Embryonic facial prominence (tissue), 1 donor: Measurements from ENCODE around the gene PARN.
"Not testable (repeated sequence)": the region's sequence is repeated elsewhere in the genome, so short reads cannot be mapped to it uniquely, and the experiment has no call there.

Experiments
- DNase-seq: peaks from one replicate; pipeline ENCODE4 v3.0.0-alpha.2; 2016; ENCODE audit errors: extremely low spot score

Gene PARN

DNA sequence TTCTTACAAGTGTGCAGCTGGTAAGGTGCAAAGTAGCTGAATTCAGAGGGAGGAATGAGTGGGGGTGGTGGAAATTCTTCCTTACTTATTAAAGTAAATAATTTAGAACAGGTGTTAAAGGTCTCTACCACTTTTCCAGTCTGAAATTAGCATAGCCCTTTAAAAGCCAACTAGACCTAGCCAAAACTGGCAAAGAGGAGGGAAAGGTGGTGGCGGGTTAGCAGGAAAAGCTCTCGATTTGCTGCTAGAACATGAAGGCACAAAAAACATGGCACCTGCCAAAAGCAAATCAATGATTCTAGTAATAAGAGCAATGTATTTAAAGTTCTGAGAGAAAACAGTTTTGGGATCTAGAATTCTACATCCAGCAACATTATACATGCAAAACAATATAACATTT, 157.7 kb downstream of the PARN start:
- no peak for DNase-seq

DNA sequence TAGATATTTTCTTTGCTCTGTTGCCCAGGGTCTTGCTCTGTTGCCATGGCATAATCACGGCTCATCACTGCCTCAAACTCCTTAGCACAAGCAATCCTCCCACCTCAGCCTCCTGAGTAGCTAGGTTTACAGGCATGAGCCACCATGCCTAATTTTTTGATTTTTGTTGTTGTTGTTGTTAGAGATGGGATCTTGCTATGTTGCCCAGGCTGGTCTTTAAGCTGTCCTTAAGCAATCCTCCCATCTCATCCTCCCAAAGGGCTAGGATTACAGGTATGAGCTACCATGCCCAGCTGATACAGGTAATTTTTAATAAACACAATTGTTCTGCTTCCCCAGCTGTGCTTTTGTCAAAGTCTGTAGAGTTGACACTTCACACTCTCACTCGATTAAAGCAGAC, 159.3 kb downstream of the PARN start:
- DNase-seq, result no peak

DNA sequence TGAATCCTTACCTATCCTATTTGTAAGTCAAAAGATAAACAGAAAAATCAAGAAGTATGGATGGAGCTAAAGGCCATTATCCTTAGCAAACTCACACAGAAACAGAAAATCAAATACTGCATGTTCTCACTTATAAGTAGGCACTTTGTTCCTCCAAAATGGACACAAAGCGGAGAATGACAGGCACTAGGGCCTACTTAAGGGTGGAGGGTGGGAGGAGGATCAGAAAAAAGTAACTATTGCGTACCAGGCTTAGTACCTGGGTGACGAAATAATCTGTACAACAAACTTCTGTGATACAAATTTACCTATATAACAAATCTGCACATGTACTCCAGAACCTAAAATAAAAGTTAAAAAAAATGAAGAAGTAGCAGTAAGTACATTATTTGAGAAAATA, 164.3 kb downstream of the PARN start:
- no peak for DNase-seq

DNA sequence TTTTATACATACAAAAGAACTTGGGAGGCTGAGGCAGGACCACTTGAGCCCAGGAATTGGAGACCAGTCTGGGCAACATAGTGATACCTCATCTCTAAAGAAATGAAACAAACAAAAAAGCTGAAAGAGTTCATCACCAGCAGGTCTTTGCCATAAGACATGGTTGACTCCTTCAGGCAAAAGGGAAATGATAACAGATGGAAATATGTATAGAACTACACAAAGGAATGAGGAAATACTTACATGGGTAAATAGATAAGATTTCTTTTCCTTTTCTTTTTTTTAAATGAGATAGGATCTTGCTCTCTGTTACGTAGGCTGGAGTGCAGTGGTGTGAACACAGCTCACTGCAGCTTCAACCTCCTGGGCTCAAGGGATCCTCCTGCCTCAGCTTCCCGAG, 165.3 kb downstream of the PARN start:
- DNase-seq, result no peak

DNA sequence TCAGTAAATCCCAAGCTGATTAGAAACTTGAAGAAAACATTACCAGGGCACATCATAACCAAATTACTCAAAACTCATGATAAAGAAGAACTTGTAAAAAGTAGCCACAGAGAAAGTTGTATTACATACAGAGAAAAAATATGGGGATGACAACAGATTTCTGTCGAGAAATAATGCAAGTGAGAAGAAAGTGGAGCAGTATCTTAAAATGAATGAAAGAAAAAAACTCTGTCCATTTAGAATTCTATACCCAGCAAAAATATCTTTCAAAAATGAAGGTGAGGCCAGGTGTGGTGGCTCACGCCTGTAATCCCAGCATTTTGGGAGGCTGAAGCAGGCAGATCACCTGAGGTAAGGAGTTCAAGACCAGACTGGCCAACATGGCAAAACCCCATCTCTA, 165.9 kb downstream of the PARN start:
- no peak for DNase-seq

DNA sequence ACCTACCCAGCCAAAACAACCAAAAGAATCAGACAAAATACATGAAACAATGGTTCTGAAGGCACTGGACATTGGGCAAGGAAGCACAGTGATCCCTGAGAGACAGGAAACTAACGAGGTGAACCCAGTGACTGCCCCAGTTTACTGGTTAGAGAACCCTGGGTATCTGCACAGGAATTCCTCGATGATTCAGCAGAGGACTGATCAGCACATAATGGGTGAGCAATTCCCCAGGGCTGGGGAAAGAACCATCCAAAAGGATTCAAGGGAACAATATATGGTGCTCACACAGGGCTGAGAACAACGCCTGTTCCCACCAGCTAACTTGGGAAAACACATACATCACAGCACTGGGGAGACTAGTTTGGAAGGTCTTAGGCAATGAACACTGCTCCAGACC, 167.2 kb downstream of the PARN start:
- no peak for DNase-seq

DNA sequence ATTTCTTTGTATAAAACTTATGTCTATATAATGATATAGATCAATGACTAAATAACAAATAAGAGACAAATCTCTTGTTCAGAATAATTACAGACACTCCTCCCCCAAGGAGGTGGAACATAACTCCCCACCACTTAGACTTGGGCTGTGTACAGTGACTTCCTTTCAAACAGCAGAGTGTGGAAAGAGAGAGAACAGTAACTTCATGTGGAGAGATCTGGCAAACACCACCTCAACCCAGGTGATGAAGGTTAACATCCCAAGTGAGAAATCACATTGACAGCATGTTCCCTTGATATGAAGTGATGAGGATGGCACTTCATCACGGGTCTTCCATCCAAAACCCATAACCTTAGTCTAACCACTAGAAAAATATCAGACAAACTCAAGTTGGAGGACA, 169.3 kb downstream of the PARN start:
- DNase-seq, result no peak

DNA sequence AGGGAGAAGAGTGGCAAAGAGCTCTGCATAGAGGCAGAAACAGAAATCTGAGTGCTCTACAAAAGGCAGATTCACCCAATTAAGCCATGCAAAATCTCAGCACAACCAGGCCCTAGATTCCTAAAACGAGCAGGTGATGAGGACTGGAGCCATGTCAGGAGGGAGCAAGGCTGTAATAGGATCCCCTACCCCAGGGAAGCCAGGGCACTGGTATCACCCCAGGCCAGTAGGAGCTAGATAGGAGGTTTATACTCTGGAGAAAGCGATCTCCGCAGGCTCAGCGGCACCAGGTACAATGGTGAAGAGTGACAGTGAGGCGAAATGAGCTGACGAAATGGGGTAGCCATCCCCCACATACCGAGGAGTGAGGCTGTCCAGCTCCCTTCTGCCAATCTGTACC, 171.5 kb downstream of the PARN start:
- no peak for DNase-seq

DNA sequence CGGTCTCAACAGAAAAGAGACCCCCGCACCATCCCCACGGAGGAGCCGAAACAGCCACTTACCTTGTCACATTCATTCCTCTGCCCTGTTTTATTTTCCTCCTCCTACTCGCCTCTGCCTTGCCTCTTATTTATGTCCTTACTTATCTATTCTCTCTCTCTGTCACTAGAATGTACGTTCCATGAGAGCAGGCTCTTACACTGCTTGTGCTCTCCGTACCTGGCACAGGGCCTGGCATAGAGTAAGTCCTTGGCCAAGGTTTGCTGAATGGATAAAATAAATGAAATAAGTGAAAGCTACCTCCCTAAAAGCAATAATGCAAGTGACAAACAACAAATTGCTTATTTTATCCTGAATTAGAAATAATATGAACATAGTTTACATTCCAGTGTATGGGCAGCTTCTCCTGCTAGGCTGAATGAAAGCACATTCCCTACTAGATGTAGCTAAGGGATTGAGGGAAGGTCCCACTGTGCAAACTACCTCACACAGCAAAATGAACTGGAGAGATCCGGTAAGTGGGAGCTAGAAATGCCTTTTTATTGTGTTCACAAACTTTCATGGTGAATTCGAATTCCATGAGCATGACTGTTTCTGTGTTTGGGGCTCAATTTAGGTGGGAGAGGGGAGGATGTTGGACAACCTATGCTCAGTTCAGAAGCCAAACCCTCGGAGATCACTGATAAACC, 173.1 kb downstream of the PARN start:
- no peak for DNase-seq

DNA sequence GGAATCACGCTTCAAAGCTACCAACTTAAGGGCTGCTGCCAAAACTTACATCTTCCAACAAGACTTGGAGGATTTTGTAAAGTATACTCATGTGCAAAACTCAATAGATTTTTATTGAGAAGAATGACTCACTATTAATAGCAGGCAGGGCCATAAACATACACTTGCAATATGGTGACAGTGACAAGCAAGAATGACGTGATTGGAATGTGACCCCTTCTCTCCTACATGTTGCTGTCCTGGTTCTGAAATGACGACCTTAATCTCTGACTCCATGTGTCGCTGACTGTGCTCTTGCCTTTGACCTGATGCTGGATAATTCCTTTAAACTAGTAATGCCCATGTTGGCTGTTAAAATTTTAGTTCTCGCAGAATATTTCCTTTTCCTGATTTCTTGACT, 174.5 kb downstream of the PARN start:
- DNase-seq, result no peak

DNA sequence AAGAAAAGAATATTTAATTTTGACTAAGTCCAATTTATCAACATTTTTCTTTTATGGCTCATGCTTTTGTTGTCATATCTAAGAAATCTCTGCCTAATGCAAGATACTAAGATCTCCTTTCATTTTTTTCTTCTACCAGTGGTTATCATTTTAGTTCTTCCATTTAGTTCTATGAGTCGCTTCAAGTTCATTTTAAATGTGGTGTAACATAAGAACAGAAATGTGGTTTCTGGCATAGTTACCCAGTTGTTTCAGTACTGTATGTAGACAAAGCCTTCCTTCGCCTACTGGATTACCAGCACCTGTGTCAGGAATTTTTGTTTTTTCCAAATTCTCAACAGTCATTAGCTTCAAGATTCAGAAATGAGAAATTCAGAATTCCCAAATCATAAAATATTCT, 175.7 kb downstream of the PARN start:
- DNase-seq, result no peak

DNA sequence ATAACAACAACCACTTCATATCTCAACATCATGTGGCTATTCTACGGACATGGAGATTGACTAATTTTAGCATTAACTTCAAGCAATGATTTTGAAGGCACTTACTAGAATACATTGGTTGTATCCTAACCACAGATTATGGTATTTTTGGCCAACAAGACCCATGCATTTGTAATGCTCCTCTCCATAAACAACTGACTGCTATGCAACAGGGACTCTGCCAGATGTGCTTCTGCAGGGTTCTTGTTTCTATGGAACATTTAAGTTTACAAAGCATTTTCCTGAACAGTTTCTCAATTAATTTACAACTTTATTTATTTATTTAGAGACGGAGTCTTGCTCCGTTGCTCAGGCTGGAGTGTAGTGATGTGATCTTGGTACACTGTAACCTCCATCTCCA, 178.0 kb downstream of the PARN start:
- no peak for DNase-seq

DNA sequence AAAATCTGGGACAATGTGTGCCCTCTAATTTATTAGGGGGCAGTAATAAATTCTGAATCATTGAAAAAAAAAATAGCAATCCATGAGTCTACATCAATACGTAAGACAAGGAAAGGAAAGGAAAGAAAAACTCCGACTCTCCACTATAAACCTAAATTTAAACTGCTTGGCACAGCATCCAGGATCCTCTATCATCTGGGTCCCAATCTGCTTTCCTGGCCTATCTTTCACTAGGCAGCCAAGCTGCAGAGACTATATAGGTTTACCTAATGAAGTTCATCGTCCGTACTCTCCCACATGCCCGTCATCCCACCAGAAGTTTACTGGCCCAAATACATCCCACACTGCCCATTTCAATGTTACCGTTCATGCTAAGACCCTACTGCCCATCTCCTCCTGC, 179.2 kb downstream of the PARN start:
- DNase-seq, result no peak

DNA sequence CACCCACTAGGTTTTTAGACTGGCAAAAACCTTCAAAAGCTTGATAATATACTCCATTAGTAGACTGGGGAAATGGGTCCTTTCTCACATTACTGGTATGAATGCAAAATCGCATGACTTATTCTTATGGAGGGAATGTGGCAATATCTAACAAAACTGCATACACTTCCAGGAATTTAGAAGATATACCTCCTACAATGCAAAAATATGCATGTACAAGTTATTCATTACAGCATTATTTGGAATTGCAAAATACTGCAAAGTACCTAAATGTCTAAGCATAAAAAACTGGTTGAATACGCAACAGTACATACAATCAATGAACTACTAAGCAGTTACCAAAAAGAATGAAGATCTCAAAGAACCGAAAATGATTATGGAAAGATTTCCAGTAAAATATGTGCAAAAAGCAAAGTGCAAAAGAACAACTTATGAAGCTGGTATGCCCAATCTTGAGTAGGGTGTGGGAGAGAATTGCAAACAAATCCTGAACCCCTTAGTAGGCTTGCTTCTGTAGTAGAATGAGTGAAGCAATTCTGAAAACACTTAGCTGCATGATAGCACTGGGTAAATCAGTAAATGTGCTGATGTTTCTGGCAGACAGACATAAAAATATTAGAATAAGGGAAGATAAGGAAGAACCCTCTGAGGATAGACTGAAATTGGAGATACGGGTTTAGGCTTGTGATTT, 180.1 kb downstream of the PARN start:
- DNase-seq, result no peak

DNA sequence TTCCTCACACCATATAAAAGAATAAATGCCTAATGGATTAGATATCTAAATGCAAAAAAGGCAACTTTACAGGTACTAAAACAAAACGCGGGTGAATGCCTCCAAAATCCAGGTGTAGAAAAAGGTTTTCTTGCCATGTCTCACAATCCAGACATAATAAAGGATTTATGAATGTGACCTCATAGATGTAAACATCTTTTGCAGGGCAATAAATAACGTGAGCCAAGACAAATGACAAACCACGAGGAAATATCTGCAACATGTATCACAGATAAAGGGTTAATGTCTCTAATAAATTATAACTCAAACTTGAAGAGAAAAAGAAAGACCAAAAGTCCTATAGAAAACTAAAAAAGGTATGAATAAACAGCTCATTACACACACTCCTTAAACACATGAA, 180.7 kb downstream of the PARN start:
- no peak for DNase-seq

DNA sequence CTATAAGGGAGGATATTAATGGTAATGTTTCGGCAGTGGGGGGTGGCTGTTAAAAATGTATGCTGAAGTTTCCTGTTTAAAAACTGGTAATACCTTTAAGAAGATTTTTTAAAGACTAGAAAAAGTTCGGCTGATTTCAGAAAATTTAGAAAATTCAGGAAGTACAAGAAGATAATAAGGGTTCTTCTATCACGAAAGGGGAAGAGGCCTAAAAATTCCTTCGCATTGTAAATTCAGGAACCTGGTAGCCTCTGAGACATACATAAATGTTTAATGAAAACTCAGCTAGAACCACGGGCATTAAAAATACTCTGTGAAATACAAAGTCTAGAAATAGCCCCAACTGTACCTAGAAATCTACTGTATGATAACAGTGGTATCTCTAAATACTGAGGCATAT, 181.2 kb downstream of the PARN start:
- no peak for DNase-seq

DNA sequence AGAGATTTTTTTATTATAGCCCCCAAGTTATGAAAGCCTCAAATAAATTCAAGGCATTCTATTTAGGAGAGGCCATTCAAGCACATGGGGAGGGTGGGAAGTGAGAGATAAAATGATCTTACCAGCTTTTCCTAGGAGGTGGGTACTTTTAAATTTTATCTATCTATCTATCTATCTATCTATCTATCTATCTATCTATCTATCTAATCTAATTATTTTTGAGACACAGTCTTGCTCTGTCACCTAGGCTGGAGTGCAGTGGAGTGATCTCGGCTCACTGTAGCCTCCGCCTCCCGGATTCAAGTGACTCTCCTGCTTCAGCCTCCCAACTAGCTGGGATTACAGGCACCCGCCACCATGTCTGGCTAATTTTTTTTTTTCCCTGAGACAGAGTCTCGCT, 182.3 kb downstream of the PARN start:
- DNase-seq, result no peak

DNA sequence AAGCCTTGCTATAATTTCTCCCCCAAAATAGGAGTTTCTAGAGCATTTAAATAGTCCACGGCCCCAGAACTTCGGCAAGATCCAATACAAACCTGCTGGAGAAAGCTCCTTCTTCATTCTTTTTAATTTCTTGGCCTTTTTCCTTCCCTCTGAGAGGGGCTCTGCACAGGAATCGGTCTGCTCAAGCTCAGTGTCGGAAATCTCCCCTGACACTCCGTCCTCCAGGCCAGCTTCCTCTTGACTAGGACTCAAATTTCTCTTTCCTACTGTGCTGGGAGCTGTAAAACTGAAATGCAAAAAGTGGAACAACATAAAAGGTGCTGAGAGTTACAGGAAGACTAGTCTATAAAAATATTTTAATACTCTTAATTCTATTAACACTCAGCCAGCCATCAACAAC, 183.3 kb downstream of the PARN start:
- no peak for DNase-seq

DNA sequence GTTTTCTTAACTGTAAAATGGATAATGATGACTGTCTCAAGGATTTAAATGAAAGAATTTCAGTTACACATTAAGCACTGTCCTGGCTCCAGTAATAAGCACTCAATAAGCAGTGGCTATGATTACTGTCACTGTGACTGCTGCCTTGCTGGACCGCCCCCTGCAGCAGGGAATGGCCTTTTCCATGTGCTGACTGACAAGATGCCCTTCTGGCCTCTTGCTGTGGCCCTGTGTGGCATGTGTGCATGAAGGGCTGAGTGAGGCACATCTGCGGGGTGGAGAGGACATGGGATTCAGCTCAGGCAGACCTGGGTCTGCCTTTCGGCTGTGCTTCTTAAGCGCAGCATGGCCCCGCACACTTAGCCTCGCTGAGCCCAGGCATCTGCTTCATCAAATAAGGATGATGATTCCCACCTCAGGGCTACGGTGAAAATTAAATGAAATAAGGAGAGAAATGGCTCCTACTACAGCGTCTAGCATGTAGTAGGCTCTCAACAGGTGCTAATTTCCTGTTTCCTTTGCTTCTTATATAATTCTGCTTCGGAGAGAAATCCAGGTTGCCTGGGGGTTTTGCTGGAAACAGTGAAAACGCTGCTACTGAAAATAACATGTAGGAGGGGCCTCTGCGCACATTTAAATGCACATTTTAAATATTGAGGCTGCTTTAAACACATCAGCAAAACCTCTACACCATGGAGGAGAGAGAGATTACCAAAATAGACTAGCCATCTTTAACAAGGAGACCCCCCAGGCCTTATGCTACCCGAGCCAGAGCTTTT, 183.9 kb downstream of the PARN start:
- no peak for DNase-seq

DNA sequence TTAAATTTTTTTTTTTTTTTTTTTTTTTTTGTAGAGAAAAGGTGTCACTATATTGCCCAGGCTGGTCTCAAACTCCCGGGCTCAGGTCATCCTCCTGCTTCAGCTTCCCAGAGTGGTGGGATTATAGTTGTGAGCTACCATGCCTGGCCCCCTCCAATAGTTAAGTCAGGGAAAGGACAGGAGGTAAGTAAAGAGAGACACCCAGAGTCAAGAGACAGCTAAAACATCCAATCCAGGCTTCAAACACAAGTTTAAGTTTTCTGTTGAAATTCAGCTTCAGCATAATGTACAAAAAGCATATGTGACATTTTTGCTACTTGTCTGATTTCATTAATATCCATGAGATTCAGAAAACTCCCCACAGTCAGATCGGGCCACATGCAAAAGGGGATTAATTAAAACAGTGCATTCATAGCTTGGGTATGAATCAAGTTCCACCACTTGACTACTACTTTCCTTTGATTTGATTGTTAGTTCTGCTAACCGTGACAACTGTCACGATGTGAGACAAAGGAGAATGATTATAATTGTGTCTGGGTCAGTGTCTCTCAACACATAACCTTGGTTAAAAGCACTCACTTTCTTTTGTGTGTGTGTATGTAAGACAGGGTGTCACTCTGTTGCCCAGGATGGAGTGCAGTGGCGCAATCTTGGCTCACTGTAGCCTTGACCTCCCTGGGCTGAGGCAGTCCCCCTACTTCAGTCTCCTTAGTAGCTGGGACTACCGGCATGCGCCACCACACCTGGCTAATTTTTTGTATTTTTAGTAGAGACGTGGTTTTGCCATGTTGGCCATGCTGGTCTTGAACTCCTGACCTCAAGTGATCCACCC, 184.9 kb downstream of the PARN start:
- no peak for DNase-seq

DNA sequence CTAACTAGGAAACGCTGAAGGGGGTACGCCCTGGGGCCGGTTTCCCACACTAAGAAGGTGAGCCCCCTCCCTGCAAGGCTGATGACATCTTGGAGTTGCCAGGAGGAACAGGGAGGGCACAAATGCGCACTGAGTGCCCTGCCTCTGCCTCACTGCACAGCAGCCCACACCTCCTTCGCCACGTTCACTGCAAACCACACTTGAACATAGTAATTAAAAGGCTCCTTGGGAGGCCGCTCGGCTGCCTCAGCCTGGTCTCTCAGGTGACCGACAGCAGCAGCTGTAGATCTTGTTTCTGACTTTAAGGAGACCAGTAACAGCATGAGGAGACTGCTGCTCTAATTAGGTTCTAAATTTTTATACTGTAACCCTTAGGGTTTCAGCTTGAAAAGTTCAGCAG, 188.5 kb downstream of the PARN start:
- DNase-seq, result not testable (repeated sequence)

DNA sequence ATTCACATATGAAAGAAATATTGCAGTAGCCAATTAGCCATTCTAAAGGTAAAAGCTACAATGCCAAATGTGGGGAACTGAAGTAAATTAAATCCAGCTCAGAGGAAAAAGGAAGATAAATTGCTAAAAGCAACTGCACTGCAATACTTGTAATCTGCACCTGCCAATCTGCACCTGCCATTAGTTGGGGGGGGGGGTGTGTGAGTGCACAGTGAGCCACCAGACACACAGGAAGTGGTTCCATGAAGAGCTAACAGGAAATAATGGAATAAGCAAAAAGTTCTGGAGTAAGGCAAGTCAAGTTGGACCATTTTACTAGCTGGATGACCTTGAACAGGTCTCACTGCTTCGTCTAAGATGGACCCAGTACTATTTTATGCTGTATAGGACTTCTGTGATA, 191.8 kb downstream of the PARN start:
- no peak for DNase-seq
